GM23338 (cell line): ENCODE measurements around the gene ADGRB3. TPM values are rescaled to one million over a fixed set of nuclear protein-coding genes. Genes with fewer than 3 reads are reported as not detected.

Source experiments
- ATAC-seq: fragments of 200-7000 bp; cut with Tn5 transposase; 3 replicates; pipeline ENCODE4 v1.9.1; 2020
- DNase-seq: peaks from one replicate; pipeline ENCODE4 v3.0.0-alpha.2; 2015; ENCODE audit warnings: low spot score
- H2AFZ ChIP-seq: fragments of 200-600 bp; sonication (generic); 2 replicates; pipeline ENCODE4 v1.8.0; 2016; ENCODE audit warnings: antibody characterized with exemption, mild to moderate bottlenecking, moderate library complexity
- H3F3A ChIP-seq: fragments of 200-600 bp; sonication (generic); replicated peaks from 2 replicates; pipeline ENCODE4 v1.8.0; 2017; ENCODE audit warnings: antibody characterized with exemption, mixed run types, low read depth
- H3K27ac ChIP-seq: fragments of 200-600 bp; sonication (generic); 2 replicates; pipeline ENCODE4 v1.6.1; 2016; ENCODE audit warnings: low read depth
- H3K27me3 ChIP-seq: fragments of 200-600 bp; sonication (generic); 2 replicates; pipeline ENCODE4 v1.8.0; 2016; ENCODE audit warnings: mild to moderate bottlenecking, mixed run types, moderate library complexity; ENCODE audit not compliant: insufficient read depth
- H3K36me3 ChIP-seq: fragments of 200-600 bp; sonication (generic); 2 replicates; pipeline ENCODE4 v1.8.0; 2016; ENCODE audit warnings: mild to moderate bottlenecking; ENCODE audit not compliant: insufficient read depth
- H3K4me1 ChIP-seq: fragments of 200-600 bp; sonication (generic); 2 replicates; pipeline ENCODE4 v1.8.0; 2016; ENCODE audit warnings: mild to moderate bottlenecking, moderate library complexity; ENCODE audit not compliant: insufficient read depth
- H3K4me2 ChIP-seq: fragments of 200-600 bp; sonication (generic); 2 replicates; pipeline ENCODE4 v1.7.1; 2017; ENCODE audit warnings: mixed run types
- H3K4me3 ChIP-seq: fragments of 200-600 bp; sonication (generic); 2 replicates; pipeline ENCODE4 v1.6.1; 2016; ENCODE audit warnings: mixed run types
- H3K79me2 ChIP-seq: fragments of 200-600 bp; sonication (generic); replicated peaks from 2 replicates; pipeline ENCODE4 v1.8.0; 2017; ENCODE audit warnings: mild to moderate bottlenecking; ENCODE audit not compliant: insufficient read depth
- H3K9me2 ChIP-seq: fragments of 200-600 bp; sonication (generic); 2 replicates; pipeline ENCODE4 v1.8.0; 2017; ENCODE audit not compliant: insufficient read depth
- H4K20me1 ChIP-seq: fragments of 200-600 bp; sonication (generic); replicated peaks from 2 replicates; pipeline ENCODE4 v1.8.0; 2017; ENCODE audit warnings: mild to moderate bottlenecking; ENCODE audit not compliant: insufficient read depth
- H3K27ac Mint-ChIP-seq: 2 replicates; pipeline ENCODE4 v1.8.0; 2020; ENCODE audit warnings: inconsistent platforms, mild to moderate bottlenecking, moderate library complexity, mixed read lengths
- H3K27me3 Mint-ChIP-seq: 3 replicates; pipeline ENCODE4 v1.8.0; 2022; ENCODE audit warnings: low read depth, mild to moderate bottlenecking, moderate library complexity, mixed read lengths, inconsistent platforms; ENCODE audit not compliant: insufficient read depth, poor library complexity
- H3K36me3 Mint-ChIP-seq: 3 replicates; pipeline ENCODE4 v1.8.0; 2021; ENCODE audit warnings: low read depth, mild to moderate bottlenecking, inconsistent platforms, moderate library complexity, mixed read lengths
- H3K4me1 Mint-ChIP-seq: 3 replicates; pipeline ENCODE4 v1.8.0; 2020; ENCODE audit warnings: mild to moderate bottlenecking, inconsistent platforms, mixed read lengths
- H3K4me3 Mint-ChIP-seq: 3 replicates; pipeline ENCODE4 v1.8.0; 2021; ENCODE audit warnings: moderate library complexity, mild to moderate bottlenecking, inconsistent platforms, mixed read lengths
- H3K9me3 Mint-ChIP-seq: 3 replicates; pipeline ENCODE4 v1.8.0; 2020; ENCODE audit warnings: moderate library complexity, mild to moderate bottlenecking, inconsistent platforms, mixed read lengths
- STAT1 ChIP-seq: IDR thresholded peaks from one replicate; pipeline ENCODE4 v1.6.1; 2016; ENCODE audit warnings: antibody characterized with exemption; ENCODE audit not compliant: unreplicated experiment
- polyA plus RNA-seq: library from polyadenylated mRNA; unstranded; fragments of >200 nt; fragmentation: Nextera tagmentation; extraction: Ambion mirVana; gene quantifications from 2 replicates; pipeline ENCODE4 v1.2.1, GENCODE V29; 2016
- total RNA-seq: library from RNA; depleted of rRNA; stranded (reverse); fragments of >200 nt; shearing (Covaris generic); gene quantifications from 2 replicates; pipeline ENCODE4 v1.2.3, GENCODE V29; 2014
- TF ChIP-seq, protein P1 (sequence below): fragments of 250-450 bp; sonication (Bioruptor Pico); IDR thresholded peaks from 2 replicates; pipeline ENCODE4 v1.5.0; 2020; ENCODE audit warnings: mild to moderate bottlenecking, moderate library complexity
- TF ChIP-seq, protein P2 (sequence below), 2 experiments: fragments of 200-600 bp in 1 of 2; sonication (generic) in 1 of 2; conservative IDR thresholded peaks; 2 replicates each; pipeline versions ENCODE4 v1.5.1 to v1.6.1; 2016 to 2017; ENCODE audit warnings: antibody characterized with exemption in 2 of 2, low read depth in 2 of 2, mild to moderate bottlenecking in 2 of 2, moderate library complexity in 1 of 2

The ADGRB3 gene
- total and polyA plus RNA-seq, 2 experiments from 2014 or later = 0.92 to 4.0 TPM

DNA sequence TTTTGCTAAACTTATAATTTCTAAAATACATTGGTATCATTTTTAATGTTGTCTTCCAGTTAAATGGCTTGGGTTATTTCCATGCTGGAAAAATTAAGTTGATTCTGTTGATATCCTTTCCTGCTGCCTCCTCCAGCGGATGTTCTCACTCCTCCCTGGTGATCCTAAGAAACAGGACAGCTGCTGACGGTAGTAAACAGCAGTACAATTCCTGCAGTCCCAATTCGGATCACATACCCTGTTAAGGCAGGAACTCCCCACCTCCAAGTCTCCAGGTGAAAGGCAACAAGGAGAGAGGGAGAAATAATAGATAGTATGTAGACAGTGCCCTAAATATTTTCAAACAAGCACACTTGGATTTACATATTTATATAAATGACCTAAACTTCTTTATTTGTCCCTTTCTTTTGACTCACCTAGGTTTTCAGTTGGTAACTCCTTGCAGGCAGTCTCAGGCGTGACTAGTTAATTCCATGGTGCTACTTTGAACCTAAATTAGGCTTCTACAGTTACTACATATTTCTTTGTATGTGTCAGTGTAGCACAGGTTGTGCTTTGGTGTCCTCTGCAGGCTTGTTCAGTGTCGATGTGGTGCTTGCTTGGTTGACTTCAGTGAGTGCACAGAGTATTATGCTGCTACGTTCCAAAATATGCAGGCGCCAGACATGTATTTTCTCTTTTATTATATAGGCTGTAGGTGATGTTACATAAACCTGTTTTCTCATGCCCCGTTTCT lies 126.0 kb downstream of the ADGRB3 start:
- Mint-ChIP-seq H3K27ac (no peak overlapping the region), H3K4me3 (no peak overlapping the region), H3K9me3 (no peaks in the 10 kb centered on the region), H3K27me3 (no peaks in the 10 kb centered on the region), H3K4me1 (no peaks in the 10 kb centered on the region), H3K36me3 (no peaks in the 10 kb centered on the region)
- Histone ChIP-seq H3K4me3 (no peak overlapping the region), H3K27ac (no peak overlapping the region), H3K27me3 (no peaks in the 10 kb centered on the region), H3K9me2 (no peaks in the 10 kb centered on the region), H3K4me2 (no peak overlapping the region), H2AFZ (no peak overlapping the region), H3K36me3 (no peaks in the 10 kb centered on the region), H3K4me1 (no peaks in the 10 kb centered on the region), H3K79me2 (no peaks in the 10 kb centered on the region), H3F3A (no peaks in the 10 kb centered on the region), H4K20me1 (no peaks in the 10 kb centered on the region)
- TF ChIP-seq, protein P1, sequence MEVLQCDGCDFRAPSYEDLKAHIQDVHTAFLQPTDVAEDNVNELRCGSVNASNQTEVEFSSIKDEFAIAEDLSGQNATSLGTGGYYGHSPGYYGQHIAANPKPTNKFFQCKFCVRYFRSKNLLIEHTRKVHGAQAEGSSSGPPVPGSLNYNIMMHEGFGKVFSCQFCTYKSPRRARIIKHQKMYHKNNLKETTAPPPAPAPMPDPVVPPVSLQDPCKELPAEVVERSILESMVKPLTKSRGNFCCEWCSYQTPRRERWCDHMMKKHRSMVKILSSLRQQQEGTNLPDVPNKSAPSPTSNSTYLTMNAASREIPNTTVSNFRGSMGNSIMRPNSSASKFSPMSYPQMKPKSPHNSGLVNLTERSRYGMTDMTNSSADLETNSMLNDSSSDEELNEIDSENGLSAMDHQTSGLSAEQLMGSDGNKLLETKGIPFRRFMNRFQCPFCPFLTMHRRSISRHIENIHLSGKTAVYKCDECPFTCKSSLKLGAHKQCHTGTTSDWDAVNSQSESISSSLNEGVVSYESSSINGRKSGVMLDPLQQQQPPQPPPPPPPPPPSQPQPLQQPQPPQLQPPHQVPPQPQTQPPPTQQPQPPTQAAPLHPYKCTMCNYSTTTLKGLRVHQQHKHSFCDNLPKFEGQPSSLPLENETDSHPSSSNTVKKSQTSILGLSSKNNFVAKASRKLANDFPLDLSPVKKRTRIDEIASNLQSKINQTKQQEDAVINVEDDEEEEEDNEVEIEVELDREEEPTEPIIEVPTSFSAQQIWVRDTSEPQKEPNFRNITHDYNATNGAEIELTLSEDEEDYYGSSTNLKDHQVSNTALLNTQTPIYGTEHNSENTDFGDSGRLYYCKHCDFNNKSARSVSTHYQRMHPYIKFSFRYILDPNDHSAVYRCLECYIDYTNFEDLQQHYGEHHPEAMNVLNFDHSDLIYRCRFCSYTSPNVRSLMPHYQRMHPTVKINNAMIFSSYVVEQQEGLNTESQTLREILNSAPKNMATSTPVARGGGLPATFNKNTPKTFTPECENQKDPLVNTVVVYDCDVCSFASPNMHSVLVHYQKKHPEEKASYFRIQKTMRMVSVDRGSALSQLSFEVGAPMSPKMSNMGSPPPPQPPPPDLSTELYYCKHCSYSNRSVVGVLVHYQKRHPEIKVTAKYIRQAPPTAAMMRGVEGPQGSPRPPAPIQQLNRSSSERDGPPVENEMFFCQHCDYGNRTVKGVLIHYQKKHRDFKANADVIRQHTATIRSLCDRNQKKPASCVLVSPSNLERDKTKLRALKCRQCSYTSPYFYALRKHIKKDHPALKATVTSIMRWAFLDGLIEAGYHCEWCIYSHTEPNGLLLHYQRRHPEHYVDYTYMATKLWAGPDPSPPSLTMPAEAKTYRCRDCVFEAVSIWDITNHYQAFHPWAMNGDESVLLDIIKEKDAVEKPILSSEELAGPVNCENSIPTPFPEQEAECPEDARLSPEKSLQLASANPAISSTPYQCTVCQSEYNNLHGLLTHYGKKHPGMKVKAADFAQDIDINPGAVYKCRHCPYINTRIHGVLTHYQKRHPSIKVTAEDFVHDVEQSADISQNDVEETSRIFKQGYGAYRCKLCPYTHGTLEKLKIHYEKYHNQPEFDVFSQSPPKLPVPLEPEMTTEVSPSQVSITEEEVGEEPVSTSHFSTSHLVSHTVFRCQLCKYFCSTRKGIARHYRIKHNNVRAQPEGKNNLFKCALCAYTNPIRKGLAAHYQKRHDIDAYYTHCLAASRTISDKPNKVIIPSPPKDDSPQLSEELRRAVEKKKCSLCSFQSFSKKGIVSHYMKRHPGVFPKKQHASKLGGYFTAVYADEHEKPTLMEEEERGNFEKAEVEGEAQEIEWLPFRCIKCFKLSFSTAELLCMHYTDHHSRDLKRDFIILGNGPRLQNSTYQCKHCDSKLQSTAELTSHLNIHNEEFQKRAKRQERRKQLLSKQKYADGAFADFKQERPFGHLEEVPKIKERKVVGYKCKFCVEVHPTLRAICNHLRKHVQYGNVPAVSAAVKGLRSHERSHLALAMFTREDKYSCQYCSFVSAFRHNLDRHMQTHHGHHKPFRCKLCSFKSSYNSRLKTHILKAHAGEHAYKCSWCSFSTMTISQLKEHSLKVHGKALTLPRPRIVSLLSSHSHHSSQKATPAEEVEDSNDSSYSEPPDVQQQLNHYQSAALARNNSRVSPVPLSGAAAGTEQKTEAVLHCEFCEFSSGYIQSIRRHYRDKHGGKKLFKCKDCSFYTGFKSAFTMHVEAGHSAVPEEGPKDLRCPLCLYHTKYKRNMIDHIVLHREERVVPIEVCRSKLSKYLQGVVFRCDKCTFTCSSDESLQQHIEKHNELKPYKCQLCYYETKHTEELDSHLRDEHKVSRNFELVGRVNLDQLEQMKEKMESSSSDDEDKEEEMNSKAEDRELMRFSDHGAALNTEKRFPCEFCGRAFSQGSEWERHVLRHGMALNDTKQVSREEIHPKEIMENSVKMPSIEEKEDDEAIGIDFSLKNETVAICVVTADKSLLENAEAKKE (CRISPR knock-in tag) = no peak
- TF ChIP-seq STAT1 = no peak
- TF ChIP-seq, protein P2, sequence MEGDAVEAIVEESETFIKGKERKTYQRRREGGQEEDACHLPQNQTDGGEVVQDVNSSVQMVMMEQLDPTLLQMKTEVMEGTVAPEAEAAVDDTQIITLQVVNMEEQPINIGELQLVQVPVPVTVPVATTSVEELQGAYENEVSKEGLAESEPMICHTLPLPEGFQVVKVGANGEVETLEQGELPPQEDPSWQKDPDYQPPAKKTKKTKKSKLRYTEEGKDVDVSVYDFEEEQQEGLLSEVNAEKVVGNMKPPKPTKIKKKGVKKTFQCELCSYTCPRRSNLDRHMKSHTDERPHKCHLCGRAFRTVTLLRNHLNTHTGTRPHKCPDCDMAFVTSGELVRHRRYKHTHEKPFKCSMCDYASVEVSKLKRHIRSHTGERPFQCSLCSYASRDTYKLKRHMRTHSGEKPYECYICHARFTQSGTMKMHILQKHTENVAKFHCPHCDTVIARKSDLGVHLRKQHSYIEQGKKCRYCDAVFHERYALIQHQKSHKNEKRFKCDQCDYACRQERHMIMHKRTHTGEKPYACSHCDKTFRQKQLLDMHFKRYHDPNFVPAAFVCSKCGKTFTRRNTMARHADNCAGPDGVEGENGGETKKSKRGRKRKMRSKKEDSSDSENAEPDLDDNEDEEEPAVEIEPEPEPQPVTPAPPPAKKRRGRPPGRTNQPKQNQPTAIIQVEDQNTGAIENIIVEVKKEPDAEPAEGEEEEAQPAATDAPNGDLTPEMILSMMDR (conservative IDR thresholded peaks at IDR 0.05; ENCODE audit: low read depth in 2 of 2) = peak in 1 of 2 experiments; percentile 20; a peak in 1 of 4 replicates
- ATAC-seq (no peak), DNase-seq (no peak)
